ENCODE measurements around the gene RSPO1.

The RSPO1 gene

GRCh38 chr1:37621326-37621870 is 13.3 kb downstream of the RSPO1 start:
- Mint-ChIP-seq H3K27me3 (peaks cover 31% of the 10 kb centered on the region), H3K4me1 (ENCODE audit: low read depth) (no peaks in the 10 kb centered on the region), H3K27ac (no peak overlapping the region), H3K36me3 (ENCODE audit: low read depth) (no peaks in the 10 kb centered on the region), H3K9me3 (no peaks in the 10 kb centered on the region), H3K4me3 (no peak overlapping the region)
- intact Hi-C loops (cut with micrococcal nuclease): no loop called here

- Mint-ChIP-seq H3K36me3 (ENCODE audit: low read depth) (no peaks in the 10 kb centered on the region), H3K27ac (no peak overlapping the region), H3K9me3 (no peaks in the 10 kb centered on the region), H3K4me1 (ENCODE audit: low read depth) (no peaks in the 10 kb centered on the region), H3K4me3 (no peak overlapping the region), H3K27me3 (peaks cover 29% of the 10 kb centered on the region)
- intact Hi-C loops (cut with micrococcal nuclease): no loop called here
These were observed 14.0 kb downstream of the RSPO1 start for GRCh38 chr1:37620707-37621106.

GRCh38 chr1:37616330-37616729 is 18.4 kb downstream of the RSPO1 start:
- H3K36me3 Mint-ChIP-seq (ENCODE audit: low read depth): no peaks in the 10 kb centered on the region
- no peaks in the 10 kb centered on the region for H3K4me1 Mint-ChIP-seq (ENCODE audit: low read depth)
- no peak overlapping the region for H3K4me3 Mint-ChIP-seq
- H3K27ac Mint-ChIP-seq: no peak overlapping the region
- H3K9me3 Mint-ChIP-seq: no peaks in the 10 kb centered on the region
- H3K27me3 Mint-ChIP-seq: peaks cover 29% of the 10 kb centered on the region
- intact Hi-C loops (cut with micrococcal nuclease): no loop called here

GRCh38 chr1:37614105-37614504 is 20.6 kb downstream of the RSPO1 start:
- H3K27me3 Mint-ChIP-seq: peaks cover 27% of the 10 kb centered on the region
- no peak overlapping the region for H3K4me3 Mint-ChIP-seq
- no peaks in the 10 kb centered on the region for H3K4me1 Mint-ChIP-seq (ENCODE audit: low read depth)
- no peaks in the 10 kb centered on the region for H3K36me3 Mint-ChIP-seq (ENCODE audit: low read depth)
- no peaks in the 10 kb centered on the region for H3K9me3 Mint-ChIP-seq
- no peak overlapping the region for H3K27ac Mint-ChIP-seq
- intact Hi-C loops (cut with micrococcal nuclease): no loop called here

- H3K27ac Mint-ChIP-seq: no peak overlapping the region
- intact Hi-C loops (cut with micrococcal nuclease): no loop called here
- no peak overlapping the region for H3K4me3 Mint-ChIP-seq
- peaks cover 15% of the 10 kb centered on the region for H3K27me3 Mint-ChIP-seq
- no peaks in the 10 kb centered on the region for H3K36me3 Mint-ChIP-seq (ENCODE audit: low read depth)
- H3K4me1 Mint-ChIP-seq (ENCODE audit: low read depth): no peaks in the 10 kb centered on the region
- H3K9me3 Mint-ChIP-seq: no peaks in the 10 kb centered on the region
These were observed 22.5 kb downstream of the RSPO1 start for GRCh38 chr1:37612186-37612585.

- no peak overlapping the region for H3K27ac Mint-ChIP-seq
- peaks cover 6% of the 10 kb centered on the region for H3K27me3 Mint-ChIP-seq
- no peaks in the 10 kb centered on the region for H3K4me1 Mint-ChIP-seq (ENCODE audit: low read depth)
- intact Hi-C loops (cut with micrococcal nuclease): no loop called here
- H3K36me3 Mint-ChIP-seq (ENCODE audit: low read depth): no peaks in the 10 kb centered on the region
- H3K9me3 Mint-ChIP-seq: no peaks in the 10 kb centered on the region
- H3K4me3 Mint-ChIP-seq: no peak overlapping the region
These were observed 24.7 kb downstream of the RSPO1 start for GRCh38 chr1:37609994-37610393.

- intact Hi-C loops (cut with micrococcal nuclease): no loop called here
- H3K27ac Mint-ChIP-seq: no peak overlapping the region
- no peak overlapping the region for H3K4me3 Mint-ChIP-seq
- H3K4me1 Mint-ChIP-seq (ENCODE audit: low read depth): no peaks in the 10 kb centered on the region
- H3K27me3 Mint-ChIP-seq: peaks cover 2% of the 10 kb centered on the region
- H3K36me3 Mint-ChIP-seq (ENCODE audit: low read depth): no peaks in the 10 kb centered on the region
- no peaks in the 10 kb centered on the region for H3K9me3 Mint-ChIP-seq
These were observed 25.7 kb downstream of the RSPO1 start for GRCh38 chr1:37609002-37609401.

- H3K4me1 Mint-ChIP-seq (ENCODE audit: low read depth): peaks cover 6% of the 10 kb centered on the region
- H3K27me3 Mint-ChIP-seq: peaks cover 9% of the 10 kb centered on the region
- peak overlapping the region; percentile 25 for H3K4me3 Mint-ChIP-seq
- H3K36me3 Mint-ChIP-seq (ENCODE audit: low read depth): no peaks in the 10 kb centered on the region
- H3K27ac Mint-ChIP-seq: peak overlapping the region; percentile 35
- intact Hi-C loops (cut with micrococcal nuclease): no loop called here
- H3K9me3 Mint-ChIP-seq: no peaks in the 10 kb centered on the region
These were observed 28.0 kb downstream of the RSPO1 start for GRCh38 chr1:37606481-37607263.

GRCh38 chr1:37605806-37606474 is 28.8 kb downstream of the RSPO1 start:
- intact Hi-C loops (cut with micrococcal nuclease): no loop called here
- Mint-ChIP-seq H3K27ac (peak overlapping the region; percentile 35), H3K9me3 (no peaks in the 10 kb centered on the region), H3K36me3 (ENCODE audit: low read depth) (no peaks in the 10 kb centered on the region), H3K27me3 (peaks cover 9% of the 10 kb centered on the region), H3K4me3 (no peak overlapping the region), H3K4me1 (ENCODE audit: low read depth) (peaks cover 6% of the 10 kb centered on the region)

GRCh38 chr1:37605061-37605650 is 29.5 kb downstream of the RSPO1 start:
- intact Hi-C loops (cut with micrococcal nuclease): no loop called here
- Mint-ChIP-seq H3K4me3 (no peak overlapping the region), H3K4me1 (ENCODE audit: low read depth) (peaks cover 6% of the 10 kb centered on the region), H3K36me3 (ENCODE audit: low read depth) (no peaks in the 10 kb centered on the region), H3K27me3 (peaks cover 9% of the 10 kb centered on the region), H3K27ac (no peak overlapping the region), H3K9me3 (no peaks in the 10 kb centered on the region)

GRCh38 chr1:37602750-37603694 is 31.7 kb downstream of the RSPO1 start:
- Mint-ChIP-seq H3K4me1 (ENCODE audit: low read depth) (peaks cover 6% of the 10 kb centered on the region), H3K4me3 (no peak overlapping the region), H3K27me3 (peaks cover 13% of the 10 kb centered on the region), H3K36me3 (ENCODE audit: low read depth) (no peaks in the 10 kb centered on the region), H3K9me3 (no peaks in the 10 kb centered on the region), H3K27ac (no peak overlapping the region)
- intact Hi-C loops (cut with micrococcal nuclease): loop anchor here (1.0 kb wide), 1 partner anchor 79 kb away; no protein-coding TSS in a partner anchor

- Mint-ChIP-seq H3K4me1 (ENCODE audit: low read depth) (peaks cover 6% of the 10 kb centered on the region), H3K27ac (no peak overlapping the region), H3K27me3 (peaks cover 14% of the 10 kb centered on the region), H3K4me3 (no peak overlapping the region), H3K36me3 (ENCODE audit: low read depth) (no peaks in the 10 kb centered on the region), H3K9me3 (no peaks in the 10 kb centered on the region)
- intact Hi-C loops (cut with micrococcal nuclease): no loop called here
These were observed 33.3 kb downstream of the RSPO1 start for GRCh38 chr1:37601441-37601840.

- Mint-ChIP-seq H3K4me3 (no peak overlapping the region), H3K27ac (no peak overlapping the region), H3K9me3 (no peaks in the 10 kb centered on the region), H3K36me3 (ENCODE audit: low read depth) (peaks cover 8% of the 10 kb centered on the region), H3K27me3 (peaks cover 14% of the 10 kb centered on the region), H3K4me1 (ENCODE audit: low read depth) (peaks cover 6% of the 10 kb centered on the region)
- intact Hi-C loops (cut with micrococcal nuclease): loop anchor here (5.0 to 10.0 kb wide), 3 partner anchors 125 to 262 kb away; partner anchors contain the start of genes C1orf122, YRDC and ZC3H12A
These were observed 34.8 kb downstream of the RSPO1 start for GRCh38 chr1:37599940-37600339.

All from dendritic cell treated with granulocyte-macrophage colony-stimulating factor and Interleukin-4, amounts not matched to agents 40 ng/mL and 50 ng/mL, for 4 days (primary cell).